NCI-H2107 (cell line): Measurements from ENCODE around the gene LTO1.

Experiments
- DNase-seq: peaks from one replicate; lab custom pipeline; 2025; lab: John Stamatoyannopoulos, UW

LTO1 gene, protein sequence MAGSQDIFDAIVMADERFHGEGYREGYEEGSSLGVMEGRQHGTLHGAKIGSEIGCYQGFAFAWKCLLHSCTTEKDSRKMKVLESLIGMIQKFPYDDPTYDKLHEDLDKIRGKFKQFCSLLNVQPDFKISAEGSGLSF

DNA sequence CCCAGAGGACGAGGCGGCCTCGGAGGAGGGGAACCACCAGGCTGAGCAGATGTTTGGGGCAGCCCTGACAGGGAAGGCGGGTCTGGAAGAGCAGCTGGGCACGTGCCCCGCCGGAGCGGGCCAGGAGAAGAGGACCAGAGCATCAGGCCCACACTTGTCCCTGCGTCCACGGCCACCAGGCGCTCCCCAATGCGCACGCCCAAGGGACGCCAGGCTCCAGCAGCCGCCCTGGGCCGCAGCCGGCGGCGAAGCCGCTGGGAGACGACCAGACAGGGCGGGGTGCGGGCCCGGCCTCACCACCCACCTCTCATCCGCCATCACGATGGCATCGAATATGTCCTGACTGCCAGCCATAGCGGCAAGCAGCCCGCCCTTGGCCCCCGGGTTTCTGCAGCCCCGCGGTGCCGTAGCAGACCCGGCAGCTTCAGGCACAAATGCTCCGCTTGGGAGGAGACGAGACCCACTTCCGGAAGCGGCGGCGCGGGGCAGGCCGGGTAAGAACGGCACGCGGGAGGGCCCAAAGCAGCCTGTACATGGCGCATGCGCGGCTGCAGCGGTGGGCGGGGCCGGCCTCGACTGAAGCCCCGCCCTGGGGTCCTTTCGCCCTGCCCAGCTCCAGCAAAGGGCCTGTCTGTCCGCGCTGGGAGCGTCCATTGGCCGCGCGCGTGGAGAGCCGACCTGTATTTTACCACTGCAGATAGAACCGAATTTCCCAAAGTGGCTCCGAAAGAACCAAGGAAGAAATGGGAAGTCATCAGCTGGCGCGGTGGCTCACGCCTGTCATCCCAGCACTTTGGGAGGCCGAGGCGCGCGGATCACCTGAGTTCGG is at the start of gene LTO1:
Gene LTO1, minus strand, starts transcription at position 468 of the 829 bp plus-strand sequence. Its CDS starts 114 bp downstream, at position 354.
- peak; percentile 80 for DNase-seq

DNA sequence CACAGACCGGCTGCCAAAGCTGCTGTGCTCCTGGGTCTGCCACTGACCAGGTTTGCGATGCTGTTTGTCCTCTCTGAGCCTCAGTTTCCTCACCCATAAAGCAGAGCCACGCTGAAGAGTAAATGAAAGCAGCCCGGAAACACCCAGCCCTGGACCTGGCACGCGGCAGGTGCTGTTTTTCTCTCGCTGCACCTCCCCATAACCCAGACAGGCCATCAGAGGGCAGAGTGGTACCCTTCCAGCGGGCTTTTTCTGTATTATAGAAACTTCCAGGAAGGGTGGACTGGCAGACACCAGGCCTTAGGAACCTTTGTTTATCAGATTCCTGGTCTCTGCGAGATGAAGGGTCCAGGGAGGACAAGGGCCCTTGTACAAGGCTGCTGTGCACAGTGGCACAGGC is 46.6 kb upstream of the LTO1 start:
- DNase-seq: no peak

GRCh38 chr11:69721106-69721505 is 46.0 kb upstream of the LTO1 start:
- no peak for DNase-seq

DNA sequence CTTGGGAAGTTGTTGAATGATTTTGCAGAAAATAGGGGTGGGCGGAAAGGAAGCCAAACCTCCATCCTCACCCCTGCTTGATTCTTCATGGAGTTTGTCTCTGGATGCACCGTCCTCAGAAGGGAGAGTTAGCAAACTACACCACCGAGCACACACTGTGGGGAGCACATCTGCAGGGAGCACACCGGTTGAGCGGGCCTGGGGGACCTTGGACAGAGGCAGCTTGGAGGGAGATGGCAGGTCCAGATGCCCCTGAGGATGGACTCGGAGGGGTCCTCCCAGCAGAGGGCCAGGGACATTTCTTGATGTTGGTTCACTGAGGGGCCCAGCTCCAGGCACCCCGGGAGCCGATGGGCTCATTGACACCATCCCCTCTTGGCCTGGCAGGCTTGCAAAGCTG is 43.8 kb upstream of the LTO1 start:
- DNase-seq: no peak

DNA sequence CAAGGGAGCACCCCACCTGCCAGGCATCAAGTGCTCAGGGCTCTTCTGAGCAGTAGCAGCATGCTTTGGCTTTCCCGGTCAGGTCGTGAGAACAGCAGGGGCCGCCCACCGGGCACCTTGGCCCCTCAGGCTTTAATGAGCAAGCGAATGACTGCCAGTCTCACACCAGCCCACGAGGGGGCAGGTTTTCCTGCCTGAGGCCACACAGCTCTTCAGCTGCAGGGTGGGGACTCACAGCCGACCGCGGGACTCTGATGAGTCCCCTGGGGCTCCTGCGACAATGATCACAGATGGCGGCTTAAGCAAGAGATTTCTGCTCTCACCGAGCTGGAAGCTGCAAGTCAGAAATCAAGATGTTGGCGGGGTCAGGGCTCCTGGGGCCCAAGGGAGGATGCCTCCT is 43.0 kb upstream of the LTO1 start:
- peak; percentile 85 for DNase-seq

DNA sequence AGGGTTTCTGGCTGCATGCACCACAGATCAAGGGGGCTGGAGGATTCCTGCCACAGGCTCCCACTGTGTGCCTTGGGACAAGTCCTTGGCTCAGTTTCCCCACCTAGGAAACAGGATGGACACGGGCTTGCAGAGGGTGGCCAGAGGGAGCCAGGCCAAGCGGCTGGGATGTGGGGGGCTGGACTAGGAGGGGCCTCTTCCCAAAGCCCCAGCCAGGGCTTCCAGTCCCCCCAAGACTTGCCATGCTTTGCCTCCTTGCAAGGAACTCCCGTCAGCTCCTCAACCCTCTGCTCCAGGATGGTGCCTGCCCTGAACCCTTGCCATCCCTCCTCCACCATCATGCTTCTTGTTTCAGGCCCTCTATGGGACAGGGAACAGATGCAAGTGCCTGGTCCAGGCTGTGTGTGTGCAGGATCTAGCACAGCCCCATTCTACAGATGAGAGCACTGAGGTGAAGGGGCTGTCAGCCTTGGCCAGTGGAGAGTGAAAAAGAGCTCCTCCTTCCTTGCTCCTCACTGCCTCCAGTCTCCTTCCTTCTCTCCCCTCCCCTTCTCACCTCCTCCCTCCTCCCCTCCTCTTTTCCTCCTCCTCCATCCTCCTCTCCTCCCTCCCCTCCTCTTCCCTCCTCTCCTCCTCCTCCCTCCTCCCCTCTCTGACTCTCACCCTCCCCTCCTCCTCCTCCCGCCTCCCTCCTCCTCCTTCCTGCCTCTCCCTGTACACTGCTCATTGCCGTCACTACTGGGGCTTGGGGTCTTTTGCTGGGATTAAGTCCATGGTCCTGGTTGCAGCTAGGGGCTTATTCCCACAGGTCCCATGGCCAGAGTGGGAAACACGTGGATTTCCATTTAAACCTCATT is 42.0 kb upstream of the LTO1 start:
- DNase-seq: no peak

DNA sequence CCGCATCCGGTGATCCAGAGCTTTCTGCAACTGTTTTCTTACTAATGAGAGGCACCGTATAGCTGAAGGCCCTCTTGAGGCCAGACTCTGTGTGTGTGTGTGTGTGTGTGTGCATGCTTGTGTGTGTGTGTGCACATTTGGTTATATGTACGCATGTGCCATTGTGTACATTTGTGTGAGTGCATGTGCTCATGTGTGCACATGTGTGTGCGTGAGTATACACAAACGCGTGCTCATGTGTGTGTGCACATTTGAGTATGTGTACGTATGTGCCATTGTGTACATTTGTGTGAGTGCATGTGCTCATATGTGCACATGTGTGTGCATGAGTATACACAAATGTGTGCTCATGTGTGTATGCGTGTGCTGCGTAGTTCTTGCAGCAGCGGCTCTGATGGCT is 40.9 kb upstream of the LTO1 start:
- no peak for DNase-seq

DNA sequence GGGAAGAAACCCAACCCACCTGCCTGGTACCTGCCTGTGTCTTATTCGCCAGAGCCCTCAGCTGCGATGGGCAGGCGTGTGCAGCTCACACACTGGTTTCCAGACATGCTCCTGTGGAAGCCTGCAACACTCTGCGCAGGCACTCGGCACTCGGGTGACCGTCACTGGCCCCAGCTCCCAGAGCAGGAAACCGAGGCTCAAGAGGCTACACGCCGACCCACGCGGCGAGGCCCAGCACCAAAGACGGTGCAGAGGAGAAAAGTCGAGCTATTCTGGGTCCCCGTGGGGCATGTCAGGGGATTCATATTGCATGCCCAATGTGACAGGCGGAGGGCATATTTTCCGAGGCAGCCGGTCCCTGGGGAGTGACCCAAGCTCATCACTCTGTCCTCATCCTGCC is 40.3 kb upstream of the LTO1 start:
- DNase-seq: no peak

DNA sequence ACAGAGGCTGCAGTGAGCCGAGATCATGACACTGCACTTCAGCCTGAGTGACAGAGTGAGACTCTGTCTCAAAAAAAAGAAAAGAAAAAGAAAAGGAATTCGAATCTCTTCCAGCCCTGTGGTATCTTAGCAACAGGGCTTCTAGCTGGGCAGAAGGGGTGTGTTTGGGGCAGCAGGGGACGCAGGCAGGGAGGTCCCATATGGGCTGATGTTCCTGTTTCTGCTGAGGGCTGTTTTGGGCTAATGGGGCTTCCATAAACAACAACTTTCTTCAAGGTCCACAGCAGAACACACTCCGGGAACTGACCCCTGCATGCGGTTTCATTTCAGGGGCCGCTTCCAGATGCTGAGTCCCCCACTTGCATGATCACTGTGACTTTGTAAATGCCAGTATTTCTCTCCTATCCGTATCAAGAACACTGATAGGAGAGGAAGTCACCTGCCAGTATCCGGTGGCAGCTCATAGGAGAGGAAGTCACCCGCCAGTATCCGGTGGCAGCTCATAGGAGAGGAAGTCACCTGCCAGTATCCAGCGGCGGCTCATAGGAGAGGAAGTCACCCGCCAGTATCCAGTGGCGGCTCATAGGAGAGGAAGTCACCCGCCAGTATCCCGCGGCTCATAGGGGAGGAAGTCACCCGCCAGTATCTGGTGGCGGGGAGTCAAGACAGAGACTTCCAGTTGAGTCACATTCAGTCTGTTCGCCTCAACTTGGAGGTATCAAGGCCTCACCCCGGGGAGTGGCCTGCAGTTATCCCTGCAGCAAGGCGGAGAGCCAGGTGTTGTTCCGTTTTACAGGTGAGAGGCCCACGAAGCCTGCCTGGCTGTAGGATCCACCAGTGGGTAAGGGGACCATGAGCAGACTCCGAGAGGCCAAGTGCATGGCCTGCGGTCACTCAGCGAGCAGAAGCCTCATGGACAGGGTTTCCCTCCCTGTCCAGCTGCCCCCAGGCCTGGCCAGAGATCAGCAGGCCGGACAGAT is 37.0 kb upstream of the LTO1 start:
- DNase-seq: no peak

GRCh38 chr11:69708736-69709401 is 33.7 kb upstream of the LTO1 start:
- DNase-seq: no peak

GRCh38 chr11:69707176-69707575 is 32.0 kb upstream of the LTO1 start:
- no peak for DNase-seq

DNA sequence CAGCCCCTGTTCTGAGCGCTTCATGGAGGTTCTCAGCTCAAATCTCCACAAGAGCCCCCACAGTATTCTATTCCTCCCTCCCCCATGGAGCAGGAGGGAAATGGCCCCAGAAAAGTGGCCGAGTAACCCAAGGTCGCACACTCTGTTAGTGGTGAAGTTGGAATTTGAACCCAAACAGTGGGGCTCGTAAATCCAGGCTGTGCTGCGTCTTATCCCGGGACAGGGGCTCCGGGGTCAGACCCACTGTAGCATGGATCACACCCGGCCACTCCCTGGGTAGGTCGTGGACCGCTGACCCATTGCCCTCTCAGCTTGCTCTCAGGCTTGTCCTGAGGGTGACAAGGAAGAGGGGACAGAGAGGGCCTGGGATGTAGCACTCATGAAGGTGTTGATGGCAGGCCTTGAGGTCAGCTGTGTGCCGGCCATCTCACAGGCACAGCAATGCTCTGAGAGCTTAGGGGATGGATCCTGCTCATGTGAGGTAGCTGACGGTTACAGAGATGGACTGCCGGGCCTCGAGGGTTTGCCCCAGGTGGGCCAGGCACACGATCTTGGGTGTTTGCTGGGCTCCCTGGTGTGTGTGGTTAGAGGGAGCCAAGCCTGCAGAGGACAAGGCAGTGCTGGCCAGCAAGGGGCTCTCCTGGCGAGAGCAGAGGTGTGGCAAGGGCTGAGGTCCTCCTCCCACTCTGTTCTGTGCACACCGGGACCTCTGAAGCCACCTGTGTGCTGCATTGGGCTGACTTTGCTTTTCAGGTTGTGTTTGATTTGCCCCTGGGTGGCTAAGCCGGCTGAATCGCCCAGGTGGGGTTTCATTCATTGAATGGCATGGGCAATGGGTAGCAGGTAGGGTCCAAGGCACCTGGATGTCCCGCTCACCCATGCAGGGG is 31.0 kb upstream of the LTO1 start:
- DNase-seq: no peak

DNA sequence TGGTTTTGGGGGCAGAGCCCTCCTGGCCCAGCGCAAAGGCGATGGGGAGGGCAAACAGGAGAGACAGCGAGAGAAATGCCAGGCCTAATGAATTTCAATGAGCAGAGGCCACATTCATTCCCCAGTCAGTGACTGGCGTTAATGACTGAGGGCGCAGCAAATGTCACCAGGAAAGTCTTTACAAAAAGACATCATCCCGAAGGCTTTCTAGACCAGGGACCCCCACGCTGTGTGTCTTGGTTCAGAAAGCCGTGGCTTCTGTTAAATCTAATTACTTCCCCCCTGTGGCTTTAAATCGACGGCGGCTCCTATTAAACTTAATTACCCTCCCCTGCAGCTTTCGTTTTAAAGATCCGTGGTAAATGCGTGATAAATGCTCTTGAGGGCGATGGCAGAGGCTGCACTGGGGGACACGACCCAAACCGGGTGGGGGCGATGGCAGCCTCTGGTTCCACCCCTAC is 30.2 kb upstream of the LTO1 start:
- DNase-seq: no peak

DNA sequence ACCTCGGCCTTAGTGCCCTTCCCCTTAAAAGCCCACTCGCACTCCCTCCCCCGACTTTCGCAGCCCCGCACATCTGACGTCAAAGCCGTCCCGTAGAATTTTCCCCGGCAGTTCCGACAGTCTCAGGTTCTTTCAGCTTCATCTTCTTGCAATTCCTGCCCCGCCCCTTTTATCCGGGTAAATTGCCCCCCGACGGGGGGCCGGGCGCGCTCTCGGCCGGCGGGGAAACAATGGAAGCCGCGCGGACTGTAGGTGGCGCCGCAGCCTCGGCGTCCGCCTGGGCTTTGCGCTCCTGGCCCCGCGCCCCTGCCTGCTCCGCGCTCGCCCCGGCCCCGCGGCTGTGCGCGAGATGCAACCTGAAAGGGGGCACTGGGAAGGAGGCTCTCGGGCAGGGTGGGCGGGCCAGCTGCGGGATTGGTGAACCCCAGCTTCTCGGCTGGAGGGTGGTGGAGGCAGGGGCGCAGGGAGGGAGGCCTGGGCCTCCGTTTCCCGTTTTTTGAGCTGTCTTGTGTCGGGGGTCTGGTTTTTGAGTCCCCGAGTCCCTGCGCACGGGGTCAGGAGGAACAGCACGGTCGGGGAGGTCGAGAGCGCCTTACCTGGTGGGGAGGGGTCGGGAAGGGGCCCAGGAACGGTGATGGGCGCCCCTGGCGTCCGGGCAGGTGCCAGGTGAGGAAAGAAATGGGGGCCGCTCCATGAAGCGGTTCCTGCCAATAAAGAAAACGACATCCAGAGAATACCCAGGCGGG is 29.5 kb upstream of the LTO1 start:
- no peak for DNase-seq

DNA sequence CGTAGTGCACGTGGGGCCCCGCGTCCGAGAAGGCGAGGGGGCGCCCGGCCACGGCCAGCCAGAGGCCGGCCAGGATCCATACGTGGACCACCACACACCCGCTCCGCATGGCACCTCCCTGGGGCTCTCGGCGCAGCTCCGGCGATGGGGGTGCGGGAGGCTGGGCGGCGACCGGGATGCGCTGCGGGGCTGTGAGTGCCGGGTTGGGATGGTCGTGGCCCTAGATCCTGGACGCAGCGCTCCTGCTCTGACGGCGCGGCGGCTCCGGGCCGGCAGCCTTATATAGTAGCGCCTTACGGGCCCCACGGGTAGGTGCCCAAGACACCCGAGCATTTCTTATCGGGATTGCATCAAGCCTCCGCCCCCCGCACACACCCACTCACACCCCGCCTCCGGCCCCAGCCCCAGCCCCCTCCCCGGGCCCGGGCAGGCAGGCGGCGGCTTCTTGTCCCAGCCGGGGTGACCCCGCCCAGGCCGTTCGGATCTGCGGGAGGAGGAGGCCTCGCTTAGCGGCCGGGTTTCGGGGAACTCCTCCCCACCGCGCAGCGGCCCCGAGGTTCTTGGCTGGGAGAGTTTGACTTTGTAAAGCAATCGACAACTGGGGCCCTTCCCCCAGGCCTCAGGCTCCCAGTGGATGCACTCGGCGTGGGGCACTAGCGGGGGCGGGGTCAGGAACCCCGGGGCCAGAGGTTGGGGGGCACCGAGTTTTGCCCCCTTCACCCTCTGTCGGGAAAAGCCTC is 28.8 kb upstream of the LTO1 start, which contains the start of gene FGF19:
Gene FGF19, minus strand, starts transcription at position 255 of the 740 bp plus-strand sequence. Its CDS starts 146 bp downstream, at position 109.
- DNase-seq: no peak

- no peak for DNase-seq
Measured at GRCh38 chr11:69703453-69703767, 28.3 kb upstream of the LTO1 start.

DNA sequence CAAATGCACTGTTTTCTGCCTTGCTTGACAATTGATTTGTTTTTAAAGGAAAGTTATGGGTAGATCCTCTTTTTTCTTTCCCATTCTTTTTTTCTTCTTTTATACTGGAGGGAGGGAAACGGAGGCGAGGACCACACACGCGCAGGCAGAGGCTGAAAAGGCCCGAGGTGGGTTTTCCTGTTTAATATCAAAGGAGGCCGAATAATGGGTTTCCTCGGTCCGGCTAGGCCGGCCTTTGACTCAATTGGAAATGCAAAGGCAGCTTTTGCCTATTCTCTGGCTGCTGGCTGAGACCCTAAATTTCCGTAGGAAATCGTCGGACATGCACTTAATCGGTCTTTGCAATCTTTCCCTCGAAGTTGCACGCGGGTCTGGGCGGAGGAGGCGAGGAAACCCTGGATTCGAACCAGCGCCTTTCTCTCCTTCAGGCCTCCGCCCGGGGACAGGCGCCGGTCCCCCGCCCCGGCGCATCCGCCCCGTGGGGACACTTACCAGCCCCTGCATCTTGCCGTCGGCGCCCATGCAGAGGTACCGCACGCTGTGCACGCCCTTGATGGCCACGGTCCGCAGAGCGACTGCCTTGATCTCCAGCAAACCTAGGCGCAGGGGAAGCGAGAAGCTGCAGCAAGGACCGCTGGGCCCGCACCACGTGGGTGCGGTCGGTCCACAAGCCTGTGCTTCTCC is 27.8 kb upstream of the LTO1 start:
- DNase-seq: no peak

GRCh38 chr11:69702239-69702691 is 27.1 kb upstream of the LTO1 start:
- no peak for DNase-seq
